Measurements from ENCODE around the gene MAP2K7. TPM values are rescaled to one million over a fixed set of nuclear protein-coding genes. Genes with fewer than 3 reads are reported as not detected.

MAP2K7 gene
- total RNA-seq, 1 experiment from 2014 or later: 39.4 TPM

GRCh38 chr19:7912144-7912696 lies 8.5 kb downstream of the MAP2K7 start:
- CTCF ChIA-PET: interaction anchor here (0.8 to 2.1 kb wide), 6 partner anchors 9 to 59 kb away, joined by 3 to 10 read pairs (median 4); partner anchors contain the start of gene MAP2K7
- Mint-ChIP-seq H3K9me3 (no peaks in the 10 kb centered on the region), H3K4me3 (no peak overlapping the region), H3K27ac (no peak overlapping the region), H3K27me3 (ENCODE audit: low read depth) (peaks cover 28% of the 10 kb centered on the region), H3K4me1 (peaks cover 3% of the 10 kb centered on the region), H3K36me3 (peaks cover 11% of the 10 kb centered on the region)
- POLR2A ChIA-PET: no interaction called here
- TF ChIP-seq ZNF416 (CRISPR knock-in tag; IDR thresholded peaks at IDR 0.05): no peak
- TF ChIP-seq E2F5 (CRISPR knock-in tag; IDR thresholded peaks at IDR 0.05): no peak
- no peak for TF ChIP-seq GABPB1 (CRISPR knock-in tag; IDR thresholded peaks at IDR 0.05)
- no peak for TF ChIP-seq IRF1 (CRISPR knock-in tag; IDR thresholded peaks at IDR 0.05)
- no peak for TF ChIP-seq NFYB (CRISPR knock-in tag; conservative IDR thresholded peaks at IDR 0.05; ENCODE audit: low read depth)
- no peak for TF ChIP-seq MLX (CRISPR knock-in tag; IDR thresholded peaks at IDR 0.05)
- no peak for TF ChIP-seq ZNF671 (CRISPR knock-in tag; IDR thresholded peaks at IDR 0.05)
- TF ChIP-seq CDX4 (CRISPR knock-in tag; IDR thresholded peaks at IDR 0.05; ENCODE audit: borderline replicate concordance): no peak
- TF ChIP-seq MXD4 (CRISPR knock-in tag; IDR thresholded peaks at IDR 0.05; ENCODE audit: borderline replicate concordance): no peak
- no peak for TF ChIP-seq MAX (CRISPR knock-in tag; IDR thresholded peaks at IDR 0.05)
- TF ChIP-seq NR2C2 (CRISPR knock-in tag; IDR thresholded peaks at IDR 0.05): no peak
- TF ChIP-seq JUN (CRISPR knock-in tag; IDR thresholded peaks at IDR 0.05): no peak
- no peak for TF ChIP-seq ATF6 (CRISPR knock-in tag; IDR thresholded peaks at IDR 0.05)
- TF ChIP-seq CREB1 (CRISPR knock-in tag; IDR thresholded peaks at IDR 0.05): no peak
- no peak for TF ChIP-seq CTCF (IDR thresholded peaks at IDR 0.05)
- no peak for ATAC-seq
- no peak for DNase-seq (ENCODE audit: low spot score)

GRCh38 chr19:7912697-7913564 lies 9.3 kb downstream of the MAP2K7 start:
- H3K27ac Mint-ChIP-seq: no peak overlapping the region
- peaks cover 34% of the 10 kb centered on the region for H3K27me3 Mint-ChIP-seq (ENCODE audit: low read depth)
- H3K4me1 Mint-ChIP-seq: peaks cover 3% of the 10 kb centered on the region
- H3K9me3 Mint-ChIP-seq: no peaks in the 10 kb centered on the region
- DNase-seq (ENCODE audit: low spot score) (no peak), ATAC-seq (no peak)
- H3K4me3 Mint-ChIP-seq: no peak overlapping the region
- CTCF ChIA-PET: interaction anchor here (0.8 to 2.1 kb wide), 2 partner anchors 36 to 44 kb away, joined by 3 to 10 read pairs; no protein-coding TSS in a partner anchor
- peaks cover 11% of the 10 kb centered on the region for H3K36me3 Mint-ChIP-seq
- POLR2A ChIA-PET: no interaction called here
- TF ChIP-seq ZNF671 (CRISPR knock-in tag; IDR thresholded peaks at IDR 0.05) (no peak), NFATC4 (CRISPR knock-in tag; IDR thresholded peaks at IDR 0.05) (no peak), HMGXB4 (CRISPR knock-in tag; IDR thresholded peaks at IDR 0.05) (no peak), NR2C2 (CRISPR knock-in tag; IDR thresholded peaks at IDR 0.05) (no peak), STAT6 (CRISPR knock-in tag; conservative IDR thresholded peaks at IDR 0.05; ENCODE audit: low read depth) (no peak), EMX1 (CRISPR knock-in tag; IDR thresholded peaks at IDR 0.05) (no peak), ZNF138 (CRISPR knock-in tag; conservative IDR thresholded peaks at IDR 0.05) (no peak), GTF2I (CRISPR knock-in tag; conservative IDR thresholded peaks at IDR 0.05) (no peak), FOXP1 (CRISPR knock-in tag; IDR thresholded peaks at IDR 0.05; ENCODE audit: borderline replicate concordance) (no peak)
